ENCODE measurements around the gene TMX2. TPM values are rescaled to one million over a fixed set of nuclear protein-coding genes. Genes with fewer than 3 reads are reported as not detected.

The TMX2 gene
- total and polyA plus RNA-seq, 10 donors = 36.0 to 57.0 (median 49.1) TPM

DNA sequence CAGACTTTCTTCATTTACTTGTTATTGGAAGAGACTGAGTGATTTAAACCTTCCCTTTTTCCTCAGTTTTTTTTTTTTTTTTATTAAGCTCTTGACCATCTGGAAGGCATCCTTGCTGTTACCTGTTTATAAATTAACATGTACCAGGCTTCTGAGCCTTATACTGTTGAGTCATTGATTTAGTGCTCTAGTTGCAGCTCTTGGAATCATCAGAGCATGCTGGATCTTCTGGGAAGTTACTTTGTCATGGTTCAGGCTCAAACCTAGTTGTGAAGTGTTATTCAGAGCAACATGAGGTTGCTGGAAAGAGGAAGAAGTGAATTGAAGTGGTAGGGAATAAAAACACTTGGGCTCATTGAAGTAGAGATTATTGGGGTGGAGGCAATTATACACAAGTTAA is 38.1 kb upstream of the TMX2 start:
- Histone ChIP-seq H3K9me3 (no peaks in the 10 kb centered on the region), H3K4me3 (no peak overlapping the region), H3K27ac (no peak overlapping the region), H3K4me1 (peaks cover 14 to 98% (median 66%) of the 10 kb centered on the region in 6 donors), H3K36me3 (peaks cover 0 to 80% (median 42%) of the 10 kb centered on the region in 6 donors), H3K27me3 (replicated peaks in 1 of 7) (no peaks in the 10 kb centered on the region)
- TF ChIP-seq POLR2AphosphoS5 (IDR thresholded peaks at IDR 0.05) (no peak), CTCF (IDR thresholded peaks at IDR 0.05 in 8 of 11, conservative IDR thresholded peaks at IDR 0.05 in 3 of 11) (no peak), POLR2A (IDR thresholded peaks at IDR 0.05) (no peak)
- DNase-seq = no peak
- intact Hi-C loops (cut with DNase I; ENCODE audit: low total_unique reads) = no loop called here

- no peak overlapping the region for H3K27ac ChIP-seq
- H3K27me3 ChIP-seq (replicated peaks in 1 of 7) = no peaks in the 10 kb centered on the region
- peaks cover 0 to 91% (median 49%) of the 10 kb centered on the region in 6 donors for H3K36me3 ChIP-seq
- H3K4me1 ChIP-seq = peaks cover 3 to 98% (median 61%) of the 10 kb centered on the region in 6 donors
- intact Hi-C loops (cut with DNase I; ENCODE audit: low total_unique reads) = no loop called here
- no peak for DNase-seq
- no peak overlapping the region for H3K4me3 ChIP-seq
- TF ChIP-seq POLR2A (IDR thresholded peaks at IDR 0.05) (no peak), POLR2AphosphoS5 (IDR thresholded peaks at IDR 0.05) (no peak), CTCF (IDR thresholded peaks at IDR 0.05 in 8 of 11, conservative IDR thresholded peaks at IDR 0.05 in 3 of 11) (no peak)
- no peaks in the 10 kb centered on the region for H3K9me3 ChIP-seq
- WGBS, 5 donors = 78 to 87% (median 84%) methylated on average over 3 of the region's 3 CpGs
These were observed 37.0 kb upstream of the TMX2 start for GRCh38 chr11:57675176-57675941.

- no peak for DNase-seq
- WGBS, 5 donors = 91 to 97% (median 94%) methylated on average over 4 of the region's 4 CpGs
- Histone ChIP-seq H3K4me3 (no peak overlapping the region), H3K27ac (no peak overlapping the region), H3K36me3 (peaks cover 0 to 100% (median 57%) of the 10 kb centered on the region in 6 donors), H3K27me3 (replicated peaks in 1 of 7) (no peaks in the 10 kb centered on the region), H3K4me1 (peaks cover 7 to 76% (median 40%) of the 10 kb centered on the region in 6 donors), H3K9me3 (no peaks in the 10 kb centered on the region)
- no peak for TF ChIP-seq POLR2AphosphoS5 (IDR thresholded peaks at IDR 0.05)
- TF ChIP-seq CTCF (IDR thresholded peaks at IDR 0.05 in 8 of 11, conservative IDR thresholded peaks at IDR 0.05 in 3 of 11) = no peak
- TF ChIP-seq POLR2A (IDR thresholded peaks at IDR 0.05) = no peak
- intact Hi-C loops (cut with DNase I; ENCODE audit: low total_unique reads) = no loop called here
These were observed 33.0 kb upstream of the TMX2 start for GRCh38 chr11:57679396-57679795.

DNA sequence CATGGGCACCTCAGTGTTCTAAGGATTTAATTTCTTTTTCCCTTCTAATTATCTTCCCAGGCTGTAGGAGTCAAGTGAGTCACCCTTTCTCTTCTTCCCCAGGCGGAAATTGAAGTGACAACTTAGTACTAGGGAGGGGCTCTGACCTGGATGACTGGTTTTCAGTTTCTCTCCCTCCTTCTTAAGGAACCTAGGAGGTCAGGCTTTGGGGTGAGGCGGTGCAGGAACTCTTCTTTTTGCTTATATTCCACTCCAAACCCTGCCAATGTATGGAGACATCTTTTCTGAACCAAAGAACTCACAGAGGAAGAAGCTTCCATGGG is 31.9 kb upstream of the TMX2 start:
- Histone ChIP-seq H3K9me3 (no peaks in the 10 kb centered on the region), H3K27ac (no peak overlapping the region), H3K36me3 (peaks cover 0 to 100% (median 66%) of the 10 kb centered on the region in 6 donors), H3K4me3 (no peak overlapping the region), H3K4me1 (peaks cover 7 to 65% (median 30%) of the 10 kb centered on the region in 6 donors), H3K27me3 (replicated peaks in 1 of 7) (no peaks in the 10 kb centered on the region)
- no peak for DNase-seq
- intact Hi-C loops (cut with DNase I; ENCODE audit: low total_unique reads) = no loop called here
- TF ChIP-seq POLR2AphosphoS5 (IDR thresholded peaks at IDR 0.05) = no peak
- no peak for TF ChIP-seq POLR2A (IDR thresholded peaks at IDR 0.05)
- TF ChIP-seq CTCF (IDR thresholded peaks at IDR 0.05 in 8 of 11, conservative IDR thresholded peaks at IDR 0.05 in 3 of 11) = no peak
- 70 to 86% (median 83%) methylated on average over 2 of the region's 2 CpGs for WGBS, 5 donors
